Neural cell (in vitro differentiated cells): ENCODE measurements around the gene CAPN13.

Source experiments
- CTCF ChIP-seq: fragments of 450-650 bp; IDR thresholded peaks from 2 replicates; pipeline ENCODE4 v1.5.1; 2014; ENCODE audit warnings: antibody characterized with exemption, mild to moderate bottlenecking, moderate library complexity; ENCODE audit not compliant: poor library complexity, severe bottlenecking
- EP300 ChIP-seq: fragments of 450-650 bp; conservative IDR thresholded peaks from 2 replicates; pipeline ENCODE4 v1.6.1; 2014; ENCODE audit warnings: antibody characterized with exemption, mild to moderate bottlenecking, moderate library complexity; ENCODE audit not compliant: poor library complexity, severe bottlenecking
- EZH2 ChIP-seq: fragments of 200-600, 300-800 bp; shearing (Covaris generic), sonication (generic); IDR thresholded peaks from 2 replicates; pipeline ENCODE4 v1.6.1; 2014; ENCODE audit warnings: antibody characterized with exemption, low read length, borderline replicate concordance, mild to moderate bottlenecking; ENCODE audit not compliant: insufficient read depth, poor library complexity, severe bottlenecking
- MXI1 ChIP-seq: fragments of 450-650 bp; conservative IDR thresholded peaks from 2 replicates; pipeline ENCODE4 v1.6.1; 2014; ENCODE audit warnings: antibody characterized with exemption, mild to moderate bottlenecking; ENCODE audit not compliant: poor library complexity, severe bottlenecking
- POLR2AphosphoS5 ChIP-seq: IDR thresholded peaks from 2 replicates; pipeline ENCODE4 v1.6.1; 2012
- RAD21 ChIP-seq: fragments of 450-650 bp; conservative IDR thresholded peaks from 2 replicates; pipeline ENCODE4 v1.6.1; 2014; ENCODE audit warnings: antibody characterized with exemption, mild to moderate bottlenecking, moderate library complexity
- REST ChIP-seq: IDR thresholded peaks from 2 replicates; pipeline ENCODE4 v1.6.1; 2012; ENCODE audit warnings: borderline replicate concordance
- TAF1 ChIP-seq: IDR thresholded peaks from 2 replicates; pipeline ENCODE4 v1.6.1; 2012; ENCODE audit warnings: low read depth

- no peak for TF ChIP-seq TAF1
- no peak for TF ChIP-seq CTCF
- TF ChIP-seq EZH2 = no peak
- no peak for TF ChIP-seq REST
- no peak for TF ChIP-seq POLR2AphosphoS5
- no peak for TF ChIP-seq RAD21
- TF ChIP-seq MXI1 = no peak
- no peak for TF ChIP-seq EP300
Observed at GRCh38 chr2:30691948-30692828, 115.1 kb downstream of the CAPN13 start.
